Fibroblast of pulmonary artery (primary cell): ENCODE results near the gene R3HDML.

Experiments used
- DNase-seq: peaks from one replicate; pipeline ENCODE4 v3.0.0-alpha.2; 2010; ENCODE audit warnings: low read depth
- H3K4me3 ChIP-seq: replicated peaks from 2 replicates; pipeline ENCODE4 v1.5.1; 2011; ENCODE audit warnings: low read depth, mild to moderate bottlenecking, control low read depth, low read length, moderate library complexity
- TF ChIP-seq, protein P1 (sequence below): IDR thresholded peaks from 2 replicates; pipeline ENCODE4 v1.5.1; 2011; ENCODE audit warnings: mild to moderate bottlenecking, control low read depth, low read length, inconsistent platforms; ENCODE audit errors: missing control alignments

Gene R3HDML

DNA sequence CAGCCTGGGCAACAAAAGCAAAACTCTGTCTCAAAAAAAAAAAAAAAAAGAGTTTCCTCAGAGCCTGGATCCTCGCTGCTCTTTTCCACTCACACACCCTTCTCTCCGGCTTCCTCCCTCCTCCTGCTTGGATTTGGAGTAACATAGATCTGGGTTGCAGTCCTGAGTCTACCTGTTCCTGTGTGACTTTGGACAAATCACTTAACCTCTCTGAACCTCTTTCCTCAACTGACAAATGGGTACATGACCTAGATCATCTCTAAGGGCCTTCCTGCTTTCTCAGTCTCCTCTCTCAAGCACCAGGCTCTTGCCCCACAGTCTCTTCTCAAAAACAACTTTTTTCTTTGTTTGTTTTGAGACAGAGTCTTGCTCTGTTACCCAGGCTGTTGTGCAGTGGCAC, 5.6 kb upstream of the R3HDML start:
- no peak for DNase-seq
- TF ChIP-seq, protein P1, sequence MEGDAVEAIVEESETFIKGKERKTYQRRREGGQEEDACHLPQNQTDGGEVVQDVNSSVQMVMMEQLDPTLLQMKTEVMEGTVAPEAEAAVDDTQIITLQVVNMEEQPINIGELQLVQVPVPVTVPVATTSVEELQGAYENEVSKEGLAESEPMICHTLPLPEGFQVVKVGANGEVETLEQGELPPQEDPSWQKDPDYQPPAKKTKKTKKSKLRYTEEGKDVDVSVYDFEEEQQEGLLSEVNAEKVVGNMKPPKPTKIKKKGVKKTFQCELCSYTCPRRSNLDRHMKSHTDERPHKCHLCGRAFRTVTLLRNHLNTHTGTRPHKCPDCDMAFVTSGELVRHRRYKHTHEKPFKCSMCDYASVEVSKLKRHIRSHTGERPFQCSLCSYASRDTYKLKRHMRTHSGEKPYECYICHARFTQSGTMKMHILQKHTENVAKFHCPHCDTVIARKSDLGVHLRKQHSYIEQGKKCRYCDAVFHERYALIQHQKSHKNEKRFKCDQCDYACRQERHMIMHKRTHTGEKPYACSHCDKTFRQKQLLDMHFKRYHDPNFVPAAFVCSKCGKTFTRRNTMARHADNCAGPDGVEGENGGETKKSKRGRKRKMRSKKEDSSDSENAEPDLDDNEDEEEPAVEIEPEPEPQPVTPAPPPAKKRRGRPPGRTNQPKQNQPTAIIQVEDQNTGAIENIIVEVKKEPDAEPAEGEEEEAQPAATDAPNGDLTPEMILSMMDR, result no peak

DNA sequence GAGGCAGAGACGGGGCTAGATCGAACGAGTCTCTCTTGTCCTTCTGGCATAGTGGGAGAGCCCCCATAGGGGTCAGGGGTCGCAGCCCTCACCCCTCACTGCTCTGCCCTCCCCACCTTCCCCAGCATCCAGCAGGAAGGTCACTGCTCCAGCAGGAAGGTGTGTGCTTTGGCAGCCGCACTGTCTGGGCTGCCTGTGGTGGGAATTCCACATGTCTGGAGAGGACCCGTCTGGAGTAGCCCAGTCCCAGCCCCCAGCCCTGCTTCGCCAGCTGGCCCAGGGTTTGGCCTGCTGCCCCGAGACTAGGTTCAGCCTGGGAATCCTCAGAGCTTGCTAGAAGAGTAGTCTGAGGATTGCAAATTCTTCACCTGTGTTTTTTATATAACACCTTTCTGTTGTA, 2.5 kb upstream of the R3HDML start:
- no peak overlapping the region for H3K4me3 ChIP-seq
- TF ChIP-seq, protein P1, result no peak
- DNase-seq, result no peak

More for the DNA sequence above, 5.6 kb upstream of the R3HDML start:
- no peak overlapping the region for H3K4me3 ChIP-seq

DNA sequence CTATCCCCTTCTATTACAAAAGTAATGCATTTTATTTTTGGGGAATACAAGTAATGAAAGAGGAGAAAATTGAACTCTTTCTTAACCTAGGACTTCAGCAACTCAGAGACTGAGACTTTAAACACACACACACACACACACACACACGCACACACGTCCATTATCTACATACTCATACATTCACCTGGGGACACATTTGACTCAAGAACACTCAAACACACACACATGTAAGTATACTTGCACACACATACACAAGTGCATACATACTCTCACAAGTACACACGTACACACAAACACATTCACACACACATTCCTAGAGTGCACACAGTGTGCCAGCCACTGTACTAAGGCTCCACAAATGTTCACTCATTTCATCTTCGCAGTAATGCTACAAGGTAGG, 2.1 kb upstream of the R3HDML start:
- H3K4me3 ChIP-seq, result no peak overlapping the region

DNA sequence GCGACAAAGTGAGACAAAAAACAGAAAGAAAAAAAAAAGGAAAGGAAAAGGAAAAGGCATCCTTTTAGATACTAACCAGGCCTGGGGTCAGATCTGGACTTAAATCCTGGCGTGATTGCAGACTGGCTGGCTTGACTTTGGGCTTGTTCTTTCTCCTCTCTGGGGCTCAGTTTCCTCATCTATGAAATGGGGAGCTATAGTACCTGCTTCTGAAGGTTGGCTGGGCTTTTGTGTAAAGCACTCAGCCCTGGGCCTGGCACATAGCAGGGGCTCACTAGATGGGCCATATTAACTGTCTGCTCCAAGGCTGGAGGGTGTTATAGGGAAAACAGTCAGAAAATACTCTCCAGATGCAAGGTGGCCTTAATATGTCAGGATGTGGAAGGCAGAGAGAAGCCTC, 1.2 kb upstream of the R3HDML start:
- H3K4me3 ChIP-seq, result no peak overlapping the region
- TF ChIP-seq, protein P1, result no peak
- DNase-seq, result no peak

More for the DNA sequence above, 2.1 kb upstream of the R3HDML start:
- TF ChIP-seq, protein P1, result no peak
- DNase-seq, result no peak

DNA sequence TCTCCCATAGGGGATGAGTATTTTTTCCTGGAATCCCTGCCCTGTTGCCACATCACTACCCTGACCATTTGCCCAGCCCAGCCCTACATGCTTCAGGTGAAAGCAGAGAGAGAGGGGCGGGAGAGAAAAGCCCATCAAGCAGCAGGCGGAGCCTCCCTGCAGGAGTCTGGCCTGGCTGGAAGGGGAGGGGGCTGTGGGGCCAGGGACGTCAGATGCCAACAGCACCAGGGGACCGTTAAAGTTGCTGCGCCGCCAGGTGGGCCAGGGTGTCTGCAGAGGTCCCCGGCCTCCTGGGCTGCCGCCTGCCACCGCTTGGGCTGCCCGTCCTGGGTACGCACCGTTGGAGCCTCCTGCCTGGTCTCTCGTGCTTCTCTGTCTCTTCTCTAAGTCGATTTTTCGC, 757 bp upstream of the R3HDML start:
- TF ChIP-seq, protein P1, result no peak
- H3K4me3 ChIP-seq, result no peak overlapping the region
- no peak for DNase-seq

DNA sequence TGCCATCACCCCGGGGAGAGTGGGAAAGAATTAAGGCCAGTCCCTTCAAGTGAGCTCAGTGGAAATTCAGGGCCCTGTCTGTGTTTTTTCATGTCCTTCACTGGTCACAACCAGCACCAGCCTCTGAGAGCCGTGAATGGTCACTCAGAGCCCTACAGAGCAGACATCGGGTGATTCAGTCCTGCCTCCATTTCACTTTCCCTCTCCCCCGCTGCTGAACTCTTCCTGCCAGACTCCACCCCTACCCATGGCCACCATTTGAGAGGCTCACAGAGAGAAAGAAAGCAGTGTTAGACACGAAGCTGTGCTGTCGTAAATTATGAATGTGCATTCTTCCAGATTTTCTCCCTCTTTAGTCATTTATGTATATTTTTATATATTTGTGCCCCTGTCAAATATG, 5.4 kb downstream of the R3HDML start:
- no peak overlapping the region for H3K4me3 ChIP-seq
- DNase-seq, result no peak
- TF ChIP-seq, protein P1, result no peak

DNA sequence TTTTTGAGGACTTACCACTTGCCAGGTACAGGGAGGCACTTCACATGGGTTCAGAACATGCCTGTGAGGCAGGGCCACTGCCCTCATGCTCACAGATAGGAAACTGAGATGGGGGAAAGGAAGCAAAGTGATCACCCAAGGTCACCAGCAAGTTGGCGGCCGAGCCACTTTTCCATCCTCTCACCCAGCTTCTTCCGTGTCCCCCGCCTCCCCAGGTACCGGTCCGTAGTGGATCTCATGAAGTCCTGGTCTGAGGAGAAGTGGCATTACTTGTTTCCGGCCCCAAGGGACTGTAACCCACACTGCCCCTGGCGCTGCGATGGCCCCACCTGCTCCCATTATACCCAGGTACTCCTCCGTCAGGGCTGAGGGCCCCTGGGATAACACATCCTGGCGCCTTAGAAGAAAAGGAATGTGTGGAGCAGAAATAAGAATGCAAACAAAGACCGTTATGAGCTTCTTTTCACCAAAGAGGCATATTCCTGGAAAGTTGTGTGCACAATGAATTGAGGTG, 6.4 kb downstream of the R3HDML start:
- TF ChIP-seq, protein P1, result no peak

More for the DNA sequence above, 6.4 kb downstream of the R3HDML start:
- no peak overlapping the region for H3K4me3 ChIP-seq
- DNase-seq, result no peak
